Transverse colon (tissue), 4 donors: Measurements from ENCODE around the gene CCNI2. TPM values are rescaled to one million over a fixed set of nuclear protein-coding genes. Genes with fewer than 3 reads are reported as not detected.

Source experiments
- DNase-seq: peaks from one replicate; pipeline ENCODE4 v3.0.0-alpha.2; 2019
- H3K27ac ChIP-seq, 4 donors: fragments of 200-600 bp; sonication (generic); 2 replicates each; pipeline ENCODE4 v1.5.1; 2016 to 2018; ENCODE audit warnings: inconsistent platforms in 4 of 4
- H3K27me3 ChIP-seq: fragments of 200-600 bp; sonication (generic); 2 replicates; pipeline ENCODE4 v1.5.1; 2017; ENCODE audit warnings: inconsistent platforms
- H3K36me3 ChIP-seq, 4 donors: fragments of 200-600 bp; sonication (generic); 2 replicates each; pipeline ENCODE4 v1.5.1; 2017 to 2019; ENCODE audit warnings: inconsistent platforms in 4 of 4
- H3K4me1 ChIP-seq, 4 donors: fragments of 200-600 bp; sonication (generic); 2 replicates each; pipeline ENCODE4 v1.5.1; 2017 to 2020; ENCODE audit warnings: inconsistent platforms in 4 of 4
- H3K4me3 ChIP-seq, 4 donors: fragments of 200-600 bp; sonication (generic); 1 replicate in 1 of 4; 2 replicates in 3 of 4; pipeline versions ENCODE4 v1.5.1 to v1.6.1; 2017 to 2019; ENCODE audit warnings: inconsistent platforms in 4 of 4
- H3K9me3 ChIP-seq, 2 donors: fragments of 200-600 bp; sonication (generic); 2 replicates each; pipeline ENCODE4 v1.5.1; 2017 to 2019; ENCODE audit warnings: inconsistent platforms in 2 of 2
- EP300 ChIP-seq: sonication (generic); formaldehyde crosslinking; IDR thresholded peaks from one replicate; pipeline ENCODE4 v1.6.1; 2017; ENCODE audit warnings: antibody characterized with exemption, low read depth
- POLR2A ChIP-seq: fragments of 450-650 bp; IDR thresholded peaks from one replicate; pipeline ENCODE4 v1.6.1; 2016; ENCODE audit warnings: antibody characterized with exemption, mild to moderate bottlenecking, moderate library complexity
- POLR2AphosphoS5 ChIP-seq, 3 donors: sonication (generic); formaldehyde crosslinking; IDR thresholded peaks; one replicate each; pipeline ENCODE4 v1.6.1; 2016; ENCODE audit warnings: antibody characterized with exemption in 3 of 3
- WGBS, 2 donors: methylation state at CpG; one replicate each; pipeline ENCODE4 v1.1.5; 2018; ENCODE audit warnings: low coverage in 1 of 2; 5-methylcytosine and 5-hydroxymethylcytosine counted together
- in situ Hi-C, 4 donors: fragments of 200-750 bp; cut with MboI; loops; one replicate each; pipeline versions ENCODE4 v1.15.0 to v1.15.1; 2017; ENCODE audit warnings: low sequenced_read_pairs in 3 of 4, low pct_ligation_motif_present in 1 of 4, low pct_unique_long_range_greater_than_20kb in 1 of 4
- intact Hi-C: fragments of 100-400 bp; cut with DNase I; formaldehyde crosslinking; loops from one replicate; pipeline ENCODE4 v1.15.1; 2023; ENCODE audit warnings: low total_unique reads
- total RNA-seq, 4 donors: library from RNA; depleted of rRNA; stranded (reverse); fragments of >200 nt; gene quantifications; one replicate each; pipeline ENCODE4 v1.1.0, GENCODE V29; 2016
- TF ChIP-seq, protein P1 (sequence below), 5 experiments: fragments of 200-600 bp in 3 of 5; fragments of 450-650 bp in 2 of 5; sonication (generic) in 3 of 5; IDR thresholded peaks; 1 replicate in 2 of 5; 2 replicates in 3 of 5; pipeline ENCODE4 v1.5.1; 2016 to 2017; ENCODE audit warnings: antibody characterized with exemption in 5 of 5, inconsistent platforms in 3 of 5, mild to moderate bottlenecking in 2 of 5, moderate library complexity in 1 of 5

CCNI2 gene
- total RNA-seq, 4 donors from 2014 or later, result 3.0 to 13.0 (median 7.1) TPM

DNA sequence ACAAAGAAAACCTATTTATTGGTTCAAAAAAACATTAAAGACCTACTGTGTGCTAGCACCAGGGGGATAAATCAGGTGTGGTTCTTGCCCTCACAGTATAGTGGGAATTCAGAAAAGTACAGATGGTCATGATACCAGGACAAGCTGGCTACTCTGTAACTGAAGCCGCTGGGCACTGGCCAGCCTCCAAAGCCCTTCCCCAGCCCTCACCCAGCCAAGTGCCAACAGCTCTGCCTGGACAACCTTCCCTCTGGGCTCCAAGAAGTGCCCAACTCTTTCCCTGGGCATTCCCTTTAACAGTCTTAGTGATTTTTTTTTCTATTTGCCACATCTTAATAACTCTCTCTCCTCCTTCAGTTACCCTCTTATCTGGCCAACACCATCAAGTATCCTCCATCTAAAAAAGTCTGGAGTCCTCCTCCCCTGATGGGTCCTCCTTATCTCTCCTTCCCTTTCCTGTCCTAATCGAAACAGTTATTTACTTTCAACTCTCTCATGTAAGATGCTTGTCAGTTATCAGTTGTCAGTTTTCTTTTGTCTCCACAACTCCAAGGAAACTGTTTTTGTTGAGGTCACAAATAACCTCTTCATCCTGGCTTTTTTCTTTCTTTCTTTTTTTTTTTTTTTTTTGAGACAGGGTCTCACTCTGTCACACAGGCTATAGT, 43.1 kb downstream of the CCNI2 start:
- Histone ChIP-seq H3K4me3 (no peak overlapping the region), H3K27ac (no peak overlapping the region), H3K27me3 (no peaks in the 10 kb centered on the region), H3K36me3 (no peaks in the 10 kb centered on the region), H3K9me3 (no peaks in the 10 kb centered on the region), H3K4me1 (no peaks in the 10 kb centered on the region)
- 68 to 87% methylated on average over 1 to 2 of the region's 2 CpGs for WGBS, 2 donors
- TF ChIP-seq EP300, result no peak
- TF ChIP-seq, protein P1, sequence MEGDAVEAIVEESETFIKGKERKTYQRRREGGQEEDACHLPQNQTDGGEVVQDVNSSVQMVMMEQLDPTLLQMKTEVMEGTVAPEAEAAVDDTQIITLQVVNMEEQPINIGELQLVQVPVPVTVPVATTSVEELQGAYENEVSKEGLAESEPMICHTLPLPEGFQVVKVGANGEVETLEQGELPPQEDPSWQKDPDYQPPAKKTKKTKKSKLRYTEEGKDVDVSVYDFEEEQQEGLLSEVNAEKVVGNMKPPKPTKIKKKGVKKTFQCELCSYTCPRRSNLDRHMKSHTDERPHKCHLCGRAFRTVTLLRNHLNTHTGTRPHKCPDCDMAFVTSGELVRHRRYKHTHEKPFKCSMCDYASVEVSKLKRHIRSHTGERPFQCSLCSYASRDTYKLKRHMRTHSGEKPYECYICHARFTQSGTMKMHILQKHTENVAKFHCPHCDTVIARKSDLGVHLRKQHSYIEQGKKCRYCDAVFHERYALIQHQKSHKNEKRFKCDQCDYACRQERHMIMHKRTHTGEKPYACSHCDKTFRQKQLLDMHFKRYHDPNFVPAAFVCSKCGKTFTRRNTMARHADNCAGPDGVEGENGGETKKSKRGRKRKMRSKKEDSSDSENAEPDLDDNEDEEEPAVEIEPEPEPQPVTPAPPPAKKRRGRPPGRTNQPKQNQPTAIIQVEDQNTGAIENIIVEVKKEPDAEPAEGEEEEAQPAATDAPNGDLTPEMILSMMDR (IDR thresholded peaks at IDR 0.05), result no peak
- TF ChIP-seq POLR2A, result no peak
- no peak for TF ChIP-seq POLR2AphosphoS5 (IDR thresholded peaks at IDR 0.05)
- intact Hi-C loops (no loop called here), in situ Hi-C loops (loop anchor here in 1 of 4 donors (25.0 kb wide), 1 partner anchor 403 kb away; no protein-coding TSS in a partner anchor)
- no peak for DNase-seq

DNA sequence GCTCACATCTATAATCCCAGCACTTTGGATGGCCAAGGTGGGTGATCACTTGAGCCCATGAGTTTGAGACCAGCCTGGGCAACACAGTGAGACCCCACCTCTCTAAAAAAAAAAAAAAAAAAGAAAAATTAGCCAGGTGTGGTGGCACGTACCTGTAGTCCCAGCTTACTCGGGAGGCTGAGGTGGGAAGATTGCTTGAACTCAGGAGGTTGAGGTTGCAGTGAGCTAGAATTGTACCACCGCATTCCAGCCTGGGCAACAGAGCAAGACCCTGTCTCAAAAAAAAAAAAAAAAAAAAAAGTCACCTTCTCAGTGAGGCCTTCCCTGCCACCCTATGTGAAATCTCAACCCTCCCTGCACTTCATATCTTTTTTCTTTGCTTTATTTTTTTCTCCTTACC, 43.8 kb downstream of the CCNI2 start:
- Histone ChIP-seq H3K4me3 (no peak overlapping the region), H3K4me1 (no peaks in the 10 kb centered on the region), H3K27ac (no peak overlapping the region), H3K9me3 (no peaks in the 10 kb centered on the region), H3K27me3 (no peaks in the 10 kb centered on the region), H3K36me3 (no peaks in the 10 kb centered on the region)
- no peak for DNase-seq
- no peak for TF ChIP-seq POLR2AphosphoS5 (IDR thresholded peaks at IDR 0.05)
- TF ChIP-seq POLR2A, result no peak
- TF ChIP-seq, protein P1 (IDR thresholded peaks at IDR 0.05), result no peak
- no peak for TF ChIP-seq EP300
- in situ Hi-C loops, result loop anchor here in 1 of 4 donors (25.0 kb wide), 1 partner anchor 404 kb away; no protein-coding TSS in a partner anchor
- WGBS, 2 donors, result 89 to 93% methylated on average over 3 of the region's 3 CpGs
- intact Hi-C loops, result no loop called here

DNA sequence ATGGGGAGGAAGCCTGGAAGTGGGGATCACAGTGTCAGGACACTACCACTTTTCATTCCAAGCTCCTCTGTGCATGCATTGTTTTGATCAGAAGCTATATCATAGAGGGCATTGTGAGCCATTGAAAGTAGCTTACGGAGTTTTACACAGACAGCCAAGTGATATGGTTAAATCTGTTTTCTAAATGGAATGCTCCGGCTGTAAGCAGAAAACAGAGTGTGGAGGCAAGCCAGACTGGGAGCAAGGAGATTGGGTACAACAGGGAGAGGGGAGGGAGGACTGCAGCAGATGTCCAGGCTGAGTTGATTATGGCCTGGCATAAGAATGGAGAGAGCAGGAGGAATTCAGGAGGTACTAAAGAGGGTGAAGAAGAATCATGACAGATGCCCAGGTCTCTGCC, 50.4 kb downstream of the CCNI2 start:
- 79 to 89% methylated on average over 2 of the region's 2 CpGs for WGBS, 2 donors
- no peaks in the 10 kb centered on the region for H3K4me1 ChIP-seq
- no peak for DNase-seq
- intact Hi-C loops, result no loop called here
- no peaks in the 10 kb centered on the region for H3K36me3 ChIP-seq
- H3K27ac ChIP-seq, result no peak overlapping the region
- no peak for TF ChIP-seq POLR2AphosphoS5 (IDR thresholded peaks at IDR 0.05)
- in situ Hi-C loops, result loop anchor here in 1 of 4 donors (25.0 kb wide), 1 partner anchor 410 kb away; no protein-coding TSS in a partner anchor
- H3K9me3 ChIP-seq, result no peaks in the 10 kb centered on the region
- H3K27me3 ChIP-seq, result no peaks in the 10 kb centered on the region
- H3K4me3 ChIP-seq, result no peak overlapping the region

DNA sequence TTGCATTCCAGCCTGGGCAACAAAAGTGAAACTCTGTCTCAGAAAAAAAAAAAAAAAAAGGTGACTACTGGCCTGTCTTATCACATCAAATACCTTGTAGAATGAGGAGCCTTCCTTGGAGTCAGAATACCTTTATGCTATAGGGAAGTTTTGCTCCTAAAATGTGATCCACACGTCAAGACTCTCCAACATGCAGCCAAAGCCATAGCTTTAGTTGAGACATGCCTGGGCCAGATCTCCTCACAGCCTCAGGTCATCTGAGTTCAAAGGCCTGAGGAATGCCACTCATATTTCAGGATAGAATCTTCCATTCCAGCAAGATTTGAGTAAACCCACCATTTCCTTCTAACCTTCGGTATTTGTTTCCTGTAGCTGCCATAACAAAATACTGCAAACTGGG, 52.2 kb downstream of the CCNI2 start:
- TF ChIP-seq, protein P1 (IDR thresholded peaks at IDR 0.05), result no peak
- TF ChIP-seq POLR2A, result no peak
- TF ChIP-seq POLR2AphosphoS5 (IDR thresholded peaks at IDR 0.05), result no peak
- no peak for TF ChIP-seq EP300
- in situ Hi-C loops, result loop anchor here in 1 of 4 donors (25.0 kb wide), 1 partner anchor 412 kb away; no protein-coding TSS in a partner anchor

More for the DNA sequence above, 52.2 kb downstream of the CCNI2 start:
- WGBS, 2 donors, result 82 to 100% methylated on average over 1 to 2 of the region's 2 CpGs
- Histone ChIP-seq H3K9me3 (no peaks in the 10 kb centered on the region), H3K4me3 (no peak overlapping the region), H3K36me3 (no peaks in the 10 kb centered on the region), H3K27me3 (no peaks in the 10 kb centered on the region), H3K4me1 (no peaks in the 10 kb centered on the region), H3K27ac (no peak overlapping the region)
- no peak for DNase-seq
- intact Hi-C loops, result no loop called here
